Measurements from ENCODE around the gene DGKA.

GRCh38 chr12:55934773-55935172 lies 3.8 kb downstream of the DGKA start:
- TF ChIP-seq, protein P1, sequence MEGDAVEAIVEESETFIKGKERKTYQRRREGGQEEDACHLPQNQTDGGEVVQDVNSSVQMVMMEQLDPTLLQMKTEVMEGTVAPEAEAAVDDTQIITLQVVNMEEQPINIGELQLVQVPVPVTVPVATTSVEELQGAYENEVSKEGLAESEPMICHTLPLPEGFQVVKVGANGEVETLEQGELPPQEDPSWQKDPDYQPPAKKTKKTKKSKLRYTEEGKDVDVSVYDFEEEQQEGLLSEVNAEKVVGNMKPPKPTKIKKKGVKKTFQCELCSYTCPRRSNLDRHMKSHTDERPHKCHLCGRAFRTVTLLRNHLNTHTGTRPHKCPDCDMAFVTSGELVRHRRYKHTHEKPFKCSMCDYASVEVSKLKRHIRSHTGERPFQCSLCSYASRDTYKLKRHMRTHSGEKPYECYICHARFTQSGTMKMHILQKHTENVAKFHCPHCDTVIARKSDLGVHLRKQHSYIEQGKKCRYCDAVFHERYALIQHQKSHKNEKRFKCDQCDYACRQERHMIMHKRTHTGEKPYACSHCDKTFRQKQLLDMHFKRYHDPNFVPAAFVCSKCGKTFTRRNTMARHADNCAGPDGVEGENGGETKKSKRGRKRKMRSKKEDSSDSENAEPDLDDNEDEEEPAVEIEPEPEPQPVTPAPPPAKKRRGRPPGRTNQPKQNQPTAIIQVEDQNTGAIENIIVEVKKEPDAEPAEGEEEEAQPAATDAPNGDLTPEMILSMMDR (IDR thresholded peaks at IDR 0.05), result no peak
- no peak for TF ChIP-seq EP300 (IDR thresholded peaks at IDR 0.05; ENCODE audit: low read depth)
- no peak for TF ChIP-seq POLR2AphosphoS5 (IDR thresholded peaks at IDR 0.05)

Data from transverse colon (tissue), 4 donors.